GM21825 (cell line): ENCODE measurements around the gene OR10G3.

ENCODE experiments used
- ATAC-seq: cut with Tn5 transposase; IDR thresholded peaks from one replicate; pipeline ENCODE4 v1.9.1; 2021; ENCODE audit warnings: mild to moderate bottlenecking, moderate library complexity; ENCODE audit not compliant: unreplicated experiment

OR10G3 gene

DNA sequence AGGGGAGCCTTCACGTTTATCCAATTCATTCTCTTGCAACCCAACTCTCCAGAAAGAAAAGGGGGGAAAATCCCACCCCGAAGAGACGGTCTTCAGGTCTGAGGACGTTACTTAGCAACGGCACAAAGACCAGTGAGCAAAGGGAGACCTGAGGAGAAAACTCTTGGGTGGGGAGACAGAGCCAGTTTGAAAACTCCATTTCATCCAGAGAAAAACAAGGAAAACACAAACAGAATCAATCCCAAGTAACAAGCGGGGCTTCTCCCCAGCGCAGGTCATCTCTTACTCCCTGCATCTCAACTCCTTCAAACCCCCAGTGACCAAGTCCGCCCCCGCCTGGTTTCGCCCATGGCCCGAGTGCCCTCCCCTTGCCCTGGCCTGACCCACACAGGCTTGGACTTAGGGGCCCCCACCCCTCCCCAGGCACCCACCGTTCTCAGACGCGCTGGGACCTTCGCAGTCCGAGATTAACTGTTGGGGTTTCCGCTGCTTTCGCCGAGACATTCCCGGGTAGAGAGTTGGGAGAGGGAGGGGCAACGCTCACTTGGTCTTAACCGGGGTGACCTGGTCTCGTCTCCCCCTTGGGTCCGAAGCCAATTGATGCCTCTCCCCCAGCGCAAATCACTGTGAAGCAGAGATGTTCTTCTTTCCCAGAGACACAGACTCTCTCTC, 43.3 kb downstream of the OR10G3 start:
- ATAC-seq, result no peak

GRCh38 chr14:21535545-21536417, 44.1 kb downstream of the OR10G3 start:
- no peak for ATAC-seq

- ATAC-seq, result no peak
These were observed 45.3 kb downstream of the OR10G3 start for GRCh38 chr14:21534576-21534975.

GRCh38 chr14:21533294-21533693, 46.6 kb downstream of the OR10G3 start:
- ATAC-seq, result no peak

DNA sequence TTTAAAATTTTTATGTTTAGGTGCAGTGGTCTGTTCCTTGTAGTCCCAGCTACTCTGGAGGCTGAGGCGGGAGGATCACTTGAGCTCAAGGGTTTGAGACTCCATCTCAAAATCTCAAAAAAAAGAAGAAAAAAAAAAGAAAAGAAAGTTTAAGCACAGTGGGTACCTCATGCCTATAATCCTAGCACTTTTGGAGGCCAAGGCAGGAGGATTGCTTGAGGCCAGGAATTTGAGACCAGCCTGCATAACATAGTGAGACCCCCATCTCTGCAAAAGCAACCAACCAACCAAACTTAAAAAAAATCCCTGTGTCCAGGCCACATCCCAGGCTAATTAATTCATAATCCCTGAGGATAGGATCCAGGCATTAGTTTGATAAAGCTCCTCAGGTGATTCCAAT, 50.4 kb downstream of the OR10G3 start:
- no peak for ATAC-seq

- ATAC-seq, result no peak
These were observed 51.2 kb downstream of the OR10G3 start for GRCh38 chr14:21528381-21529348.

GRCh38 chr14:21527318-21527679, 52.6 kb downstream of the OR10G3 start:
- ATAC-seq, result no peak

DNA sequence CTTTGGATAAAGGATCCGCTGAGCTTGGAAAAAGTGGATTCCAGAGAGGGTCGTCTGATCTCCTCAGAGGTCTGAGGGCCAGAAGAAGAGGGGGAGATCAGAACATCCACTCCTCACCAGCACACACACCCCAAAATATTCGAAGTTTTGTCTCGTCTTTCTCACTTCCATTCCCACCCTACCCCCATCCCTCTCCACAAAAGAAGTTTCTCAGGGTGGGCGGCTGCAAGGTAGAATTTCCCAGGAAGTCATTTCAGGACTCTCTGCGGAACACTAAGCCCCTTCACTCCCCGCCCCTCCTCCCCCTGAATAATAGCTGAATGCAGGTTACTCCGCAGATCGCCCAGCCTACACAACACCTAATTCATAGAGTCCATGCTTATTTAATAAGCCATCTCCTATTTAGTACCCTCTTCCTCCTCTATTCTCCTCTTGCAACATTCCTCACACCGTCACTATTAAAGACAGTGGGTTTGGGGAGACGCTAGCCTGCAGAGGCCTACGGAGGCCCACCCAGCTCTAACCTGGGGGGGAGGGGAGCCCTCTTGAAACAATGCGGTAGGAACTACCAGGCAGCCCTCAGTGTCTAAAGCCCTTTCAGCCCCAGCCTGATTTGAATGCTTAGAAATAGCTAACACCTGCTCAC, 53.1 kb downstream of the OR10G3 start:
- ATAC-seq, result no peak

DNA sequence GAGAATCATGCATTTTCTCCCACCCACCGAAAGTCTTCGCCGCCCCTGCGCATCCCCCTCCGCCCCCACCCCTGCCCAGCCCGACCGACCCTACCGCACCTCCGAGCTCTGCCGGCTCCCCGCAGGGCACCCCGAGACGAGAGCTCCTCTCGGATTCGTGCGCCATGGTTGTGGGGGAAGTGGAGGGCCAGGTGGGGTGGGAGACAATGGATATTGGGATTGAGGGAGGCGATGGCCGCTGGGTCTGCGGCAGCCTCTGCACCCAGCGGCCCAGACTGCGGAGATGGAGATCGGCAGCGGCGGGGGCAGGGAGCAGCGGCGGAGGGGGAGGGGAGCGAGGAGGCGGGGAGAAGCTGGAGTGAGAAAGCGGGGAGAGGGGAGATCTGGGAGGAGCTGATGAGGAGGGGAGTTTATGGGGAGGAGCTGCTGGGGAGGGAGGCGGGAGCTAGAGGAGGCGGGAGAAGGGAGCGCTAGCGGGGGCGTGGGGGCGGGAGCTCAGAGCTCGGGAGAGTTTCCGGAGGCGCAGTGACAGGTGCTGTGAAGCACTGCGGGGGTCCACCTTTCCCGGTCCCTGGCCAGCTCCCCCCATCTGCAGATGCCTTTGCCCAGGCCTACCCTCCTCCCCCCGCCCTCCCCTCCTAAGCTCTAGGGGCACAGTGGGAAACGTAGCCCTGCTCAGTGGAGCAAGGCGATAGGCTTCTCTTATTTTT, 53.8 kb downstream of the OR10G3 start, which contains the start of gene SALL2:
TSS of gene SALL2 (minus strand) at position 385 of the 710 bp plus-strand sequence. CDS start at position 166, 219 bp downstream.
- ATAC-seq, result peak; percentile 68

DNA sequence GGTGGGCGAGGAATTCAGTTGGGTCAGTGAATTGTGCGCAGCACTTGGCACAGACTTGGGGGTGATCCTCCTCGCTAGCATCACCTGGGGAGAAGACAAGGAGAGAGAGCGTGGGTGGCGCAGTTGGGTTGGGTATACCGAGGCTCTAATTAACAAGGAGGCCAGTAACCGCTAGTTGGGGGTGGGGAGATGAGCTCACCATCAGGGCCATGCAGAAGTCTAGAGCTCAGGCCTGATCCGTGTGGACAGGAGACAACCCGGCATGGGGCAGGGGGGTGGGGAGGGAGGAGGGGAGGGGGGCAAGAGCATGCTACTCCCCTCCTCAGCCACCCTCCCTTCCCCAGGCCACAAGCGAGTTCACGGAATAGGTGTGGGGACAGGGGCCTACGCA, 54.3 kb downstream of the OR10G3 start:
- ATAC-seq, result no peak

DNA sequence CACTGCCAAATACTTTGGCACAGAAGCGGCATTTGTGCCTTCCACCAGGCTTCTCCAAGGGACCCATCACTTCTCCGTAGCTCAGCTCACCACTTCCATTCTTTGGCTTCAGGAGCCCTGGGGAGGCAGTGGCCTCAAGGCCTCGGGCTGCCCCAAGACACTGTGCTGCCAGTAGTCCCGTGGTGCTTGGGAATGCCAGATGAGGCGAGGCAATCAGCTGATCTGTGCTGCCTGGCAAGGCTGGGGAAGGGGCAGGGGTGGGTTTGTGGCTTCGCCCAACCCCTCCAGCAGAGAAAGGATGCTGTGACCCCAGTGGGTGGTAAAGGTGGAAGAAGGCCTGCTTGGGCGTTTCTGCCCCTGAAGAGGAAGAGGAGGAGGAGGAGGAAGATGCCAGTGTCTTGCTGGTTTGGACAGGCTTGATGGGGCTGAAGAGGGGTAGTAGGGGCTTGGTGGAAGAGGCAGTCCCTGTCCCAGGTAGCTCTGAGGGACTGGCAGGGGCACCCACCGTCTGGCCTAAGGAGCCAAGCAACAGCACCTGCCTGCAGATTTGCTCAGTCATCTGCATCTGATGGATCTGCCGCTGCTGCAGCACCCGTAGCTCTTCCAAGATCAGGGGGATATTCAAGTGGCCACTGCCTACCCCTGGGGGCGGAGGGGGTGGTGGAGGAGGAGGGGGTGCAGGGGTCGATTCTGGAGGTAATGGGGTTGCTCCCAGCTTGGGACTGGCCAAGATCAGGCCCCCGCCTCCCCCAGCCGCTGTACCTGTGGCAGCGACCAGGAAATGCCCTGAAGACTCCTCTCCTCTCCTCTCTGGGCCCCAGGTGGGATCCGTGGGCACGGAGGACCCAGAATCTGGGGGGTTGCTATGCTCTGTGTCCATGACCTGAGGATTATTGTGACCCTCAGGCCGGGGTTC, 55.0 kb downstream of the OR10G3 start:
- no peak for ATAC-seq

DNA sequence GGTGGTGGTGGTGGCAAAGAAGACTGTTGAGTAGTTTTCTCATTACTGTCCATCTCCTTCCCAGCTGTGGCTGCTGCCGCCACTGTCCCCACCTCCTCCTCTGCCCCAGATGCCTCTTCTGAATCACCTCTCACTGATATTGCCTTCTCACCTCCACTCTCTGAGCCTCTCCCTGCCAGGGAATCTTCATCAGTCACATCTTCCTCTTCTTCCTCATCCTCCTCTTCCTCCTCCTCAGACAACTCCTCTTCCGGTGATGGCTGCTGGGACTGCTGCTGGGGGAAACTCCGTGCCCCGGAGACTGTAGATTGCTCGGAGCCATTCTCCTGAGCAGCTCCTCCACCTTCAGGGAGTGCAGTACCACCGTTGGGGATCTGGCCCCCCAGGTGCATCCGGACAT, 56.7 kb downstream of the OR10G3 start:
- ATAC-seq, result no peak

GRCh38 chr14:21521501-21521900, 58.4 kb downstream of the OR10G3 start:
- ATAC-seq, result no peak

- ATAC-seq, result no peak
These were observed 59.1 kb downstream of the OR10G3 start for GRCh38 chr14:21520767-21521166.

DNA sequence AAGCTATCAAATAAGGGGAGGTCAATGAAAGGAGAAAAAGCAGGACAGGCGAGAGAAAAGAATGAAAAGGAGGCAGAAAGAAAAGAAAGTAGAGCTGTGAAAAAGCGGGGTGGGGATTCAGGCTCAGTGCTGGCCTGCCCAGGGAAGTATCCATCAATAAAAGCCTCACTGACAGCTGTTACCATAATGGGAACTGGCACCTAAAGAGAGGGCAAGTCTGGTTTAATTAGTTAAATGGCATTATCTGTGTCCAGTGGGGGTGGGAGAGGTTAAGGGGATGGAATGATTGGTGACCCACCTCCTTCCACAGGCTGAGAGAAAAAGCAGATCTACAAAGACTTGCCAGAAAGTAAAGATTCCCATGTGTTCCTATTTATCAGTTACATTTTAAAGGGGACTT, 61.2 kb downstream of the OR10G3 start:
- ATAC-seq, result no peak
